Activated effector memory CD4-positive, alpha-beta T cell treated with anti-CD3 and anti-CD28 coated beads, Interleukin-2, amount 50 U/mL, for 16 hours (primary cell): Measurements from ENCODE around the gene NAPG.
"Not testable (repeated sequence)": the region's sequence is repeated elsewhere in the genome, so short reads cannot be mapped to it uniquely, and the experiment has no call there.

ENCODE experiments used
- DNase-seq: peaks from one replicate; pipeline ENCODE4 v3.0.0-alpha.2; 2020

NAPG gene

DNA sequence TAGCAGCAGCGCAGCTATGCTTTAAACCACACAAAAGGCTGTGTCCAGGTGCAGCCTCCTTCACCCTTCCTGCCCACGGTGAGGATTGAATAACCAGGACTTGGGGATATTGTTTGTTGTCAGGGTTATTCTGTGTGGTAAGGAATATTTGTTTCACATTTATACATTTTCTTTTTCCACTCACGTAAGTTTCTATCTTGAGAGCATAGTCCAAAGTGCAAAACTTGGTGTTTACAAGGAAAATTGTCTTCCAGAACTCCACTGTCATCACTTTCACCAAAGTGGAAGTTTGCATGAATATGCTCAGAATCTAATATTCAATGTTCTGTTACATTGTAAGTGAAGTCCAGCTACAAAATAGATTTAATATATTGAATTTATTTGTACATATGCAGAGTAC, 26.4 kb downstream of the NAPG start:
- no peak for DNase-seq

DNA sequence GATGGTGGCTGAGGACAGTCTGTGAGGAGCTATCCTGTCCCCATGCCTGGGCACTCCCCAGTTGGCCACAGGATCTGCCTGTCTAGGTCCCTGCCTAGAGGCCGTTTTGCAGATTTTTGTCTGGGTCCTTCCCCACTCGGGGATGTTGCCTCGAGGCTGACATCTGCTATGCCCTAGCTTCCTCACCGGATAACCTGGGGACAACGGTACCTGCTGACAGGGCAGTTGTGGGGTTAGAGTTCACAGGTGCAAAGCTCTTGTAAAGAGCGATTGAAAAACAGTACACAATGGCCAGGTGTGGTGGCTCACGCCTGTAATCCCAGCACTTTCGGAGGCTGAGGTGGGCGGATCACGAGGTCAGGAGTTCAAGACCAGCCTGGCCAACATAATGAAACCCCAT, 30.4 kb downstream of the NAPG start:
- peak; percentile 38 for DNase-seq

DNA sequence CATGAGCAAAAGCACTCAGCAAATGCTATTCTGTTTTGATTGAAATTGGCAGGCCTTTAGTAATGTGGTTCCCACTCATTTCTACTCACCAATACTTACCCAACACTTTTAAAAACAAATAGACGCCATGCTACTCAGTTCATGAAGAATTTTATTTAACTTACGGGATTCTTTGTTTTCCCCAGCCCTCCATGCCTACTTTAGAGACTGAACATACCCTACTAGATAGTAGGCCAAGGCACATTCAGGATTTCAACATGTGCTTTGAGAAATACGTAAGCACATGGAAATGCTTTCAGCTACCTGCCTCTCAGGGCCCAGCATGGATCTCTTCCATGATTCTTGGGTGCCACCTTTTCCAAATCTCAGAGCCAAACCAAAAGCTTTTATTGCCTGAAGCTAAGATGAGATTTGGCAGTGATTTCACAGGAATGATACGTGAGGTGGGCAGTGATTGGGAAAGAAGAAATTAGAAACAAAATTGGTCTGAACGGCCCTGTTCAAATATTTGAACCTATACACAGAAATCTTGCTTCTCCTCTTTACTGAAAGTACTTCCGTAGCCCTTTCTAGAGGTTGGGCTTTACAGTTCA, 31.4 kb downstream of the NAPG start:
- DNase-seq, result no peak

DNA sequence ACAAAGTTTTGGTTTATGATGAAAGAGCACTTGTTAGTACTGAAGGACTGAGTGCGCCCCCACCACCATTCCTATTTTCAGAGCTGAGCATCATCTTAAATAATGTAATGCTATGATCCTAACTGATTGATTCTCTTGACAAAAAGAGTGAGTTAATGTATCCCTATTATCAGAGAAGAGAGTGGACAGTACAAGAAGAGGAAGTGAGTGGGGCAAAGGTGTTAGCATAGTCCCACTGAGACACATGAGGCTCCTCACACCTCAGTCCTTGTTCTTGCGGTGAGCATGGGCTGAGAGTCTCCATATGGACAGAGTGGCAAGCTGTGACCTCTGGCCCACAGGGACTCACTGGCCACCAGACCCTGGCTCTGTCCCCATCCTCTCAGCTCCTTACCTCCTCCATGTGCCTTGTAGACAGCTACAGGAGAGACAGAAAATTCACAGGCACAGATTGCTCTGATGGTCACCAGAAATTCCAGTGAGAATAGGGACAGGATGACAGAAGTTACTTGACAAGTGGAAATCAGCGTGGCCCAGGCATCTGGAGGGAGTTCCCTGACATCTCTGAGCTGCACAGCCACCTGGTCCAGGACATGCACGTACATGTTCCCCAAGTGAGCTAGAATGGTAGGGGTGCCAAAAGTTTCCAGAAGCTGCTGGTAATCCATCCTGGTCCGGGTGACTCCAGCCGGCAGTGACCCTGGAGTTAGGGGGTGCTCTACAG, 32.6 kb downstream of the NAPG start:
- peak; percentile 54 for DNase-seq

DNA sequence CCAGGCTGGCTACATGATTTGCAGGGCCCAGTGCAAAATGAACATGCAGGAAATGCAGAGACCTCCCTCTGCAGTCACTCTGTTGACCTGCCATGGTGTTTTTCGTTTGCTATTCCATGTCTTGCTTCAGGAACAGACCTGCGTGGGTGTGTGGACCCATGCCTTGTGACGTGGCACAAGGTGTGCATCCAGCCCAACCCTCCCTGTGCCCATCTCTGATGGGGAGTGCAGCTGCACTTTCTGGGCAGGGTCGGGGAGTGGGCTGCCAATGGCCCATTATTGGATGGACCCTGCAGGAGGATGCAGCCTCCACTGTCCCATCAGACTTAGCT, 33.1 kb downstream of the NAPG start:
- DNase-seq, result no peak

DNA sequence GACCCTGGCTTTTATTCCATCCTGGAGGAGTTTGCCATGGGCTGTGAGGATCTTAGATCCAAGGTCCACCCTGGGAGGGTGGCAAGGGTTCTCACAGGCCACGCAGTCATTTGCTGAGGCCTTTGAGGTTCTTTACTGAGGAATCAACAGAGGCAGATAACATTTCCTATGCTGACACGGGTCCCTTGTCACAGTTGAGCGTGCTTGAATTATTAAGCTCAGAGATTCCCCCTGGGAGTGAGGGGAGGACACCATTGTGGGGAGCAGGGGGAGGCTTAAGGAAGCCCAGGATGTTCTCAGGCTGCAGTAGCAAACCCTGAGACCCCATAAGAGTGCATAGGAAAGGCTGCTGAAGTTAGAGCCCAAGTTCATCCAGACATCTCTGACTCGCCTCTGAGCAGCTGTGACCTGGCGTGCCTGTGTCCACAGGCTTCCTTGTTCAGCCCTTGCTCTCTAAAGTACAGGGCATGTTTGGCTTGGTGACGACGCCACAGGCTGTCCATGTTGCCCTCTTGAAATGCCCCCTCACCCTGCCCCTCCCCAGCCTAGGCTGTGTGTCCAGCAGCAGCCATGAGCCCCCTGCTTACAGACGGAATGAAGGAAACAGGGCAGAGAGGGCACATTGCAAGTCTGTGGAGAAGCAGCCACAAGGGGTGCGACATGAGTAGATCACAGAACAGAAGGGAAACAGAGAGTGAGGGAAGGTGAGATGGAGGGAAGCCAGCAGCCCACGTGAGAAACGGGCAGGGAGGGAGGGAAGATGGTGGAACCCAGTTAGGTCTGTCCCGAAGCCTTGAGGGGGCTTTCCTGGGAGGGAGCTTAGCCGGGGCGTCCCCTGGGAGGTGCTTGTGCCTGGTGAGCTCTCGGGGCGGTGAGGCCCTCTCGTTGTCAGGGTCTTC, 34.0 kb downstream of the NAPG start:
- DNase-seq, result peak; percentile 59

DNA sequence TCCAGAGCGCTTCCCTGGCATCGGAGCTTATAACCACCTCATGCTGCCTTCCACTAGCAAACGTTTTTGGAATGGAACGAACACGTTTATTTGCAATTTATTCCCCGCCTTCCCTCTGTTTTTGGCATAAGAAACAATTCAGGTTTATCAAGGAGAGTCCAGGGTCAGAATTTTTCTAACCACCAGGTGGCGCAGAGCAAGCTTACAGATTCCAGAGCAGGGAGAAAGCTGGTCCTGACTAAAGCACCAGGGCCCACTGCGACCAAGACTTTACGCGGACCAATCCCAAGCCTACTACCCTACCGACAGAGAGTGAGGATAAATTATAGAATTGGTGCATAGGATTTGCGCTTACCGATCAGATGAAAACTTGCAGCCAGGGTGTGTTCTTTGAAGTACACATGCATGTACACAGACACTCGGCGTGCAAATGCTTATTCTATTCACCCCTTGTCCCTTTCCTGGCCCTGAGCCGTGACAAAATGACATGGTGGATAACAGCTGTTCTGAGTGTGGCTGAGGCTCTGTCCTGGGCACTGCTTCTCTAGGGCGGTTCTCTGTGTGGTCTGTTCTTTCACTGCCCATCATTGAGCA, 34.7 kb downstream of the NAPG start:
- DNase-seq, result peak; percentile 78

DNA sequence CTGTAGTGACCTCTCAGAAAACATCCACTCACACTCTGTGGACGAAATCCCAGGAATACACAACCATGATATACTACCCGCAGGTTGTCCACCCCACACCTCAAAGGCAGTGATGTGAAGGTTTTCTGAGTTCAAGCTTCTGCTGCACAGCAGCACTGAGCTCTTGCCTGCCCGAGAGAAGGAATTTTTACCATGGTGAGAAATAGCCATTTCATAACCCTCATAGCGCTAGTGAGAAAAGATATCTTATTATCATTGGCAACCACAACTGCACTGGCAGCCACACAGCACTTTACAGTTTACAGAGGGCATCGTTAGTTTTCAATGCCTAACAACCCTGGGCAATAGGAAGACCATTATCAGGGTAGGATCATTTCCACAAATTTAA, 36.9 kb downstream of the NAPG start:
- DNase-seq, result no peak

DNA sequence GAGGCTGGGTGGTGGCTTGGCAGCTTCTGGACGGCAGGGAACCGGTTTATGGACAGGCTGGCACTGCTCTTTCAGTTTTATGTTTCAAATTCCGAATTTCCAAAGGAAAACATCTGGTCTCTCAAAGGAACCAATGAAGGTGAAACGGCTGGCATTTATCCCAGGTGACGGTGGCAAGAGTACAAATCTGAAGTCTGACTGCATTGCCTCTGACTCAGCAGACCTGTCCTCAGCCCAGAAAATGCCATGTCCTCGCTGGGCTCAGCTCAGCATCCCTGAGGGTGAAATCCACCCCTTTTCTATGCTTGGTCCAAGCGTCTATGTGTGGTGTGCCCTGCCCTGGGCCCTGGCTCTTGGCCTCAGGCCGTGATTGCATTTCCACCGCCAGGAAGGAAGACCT, 38.1 kb downstream of the NAPG start:
- DNase-seq, result peak; percentile 47

DNA sequence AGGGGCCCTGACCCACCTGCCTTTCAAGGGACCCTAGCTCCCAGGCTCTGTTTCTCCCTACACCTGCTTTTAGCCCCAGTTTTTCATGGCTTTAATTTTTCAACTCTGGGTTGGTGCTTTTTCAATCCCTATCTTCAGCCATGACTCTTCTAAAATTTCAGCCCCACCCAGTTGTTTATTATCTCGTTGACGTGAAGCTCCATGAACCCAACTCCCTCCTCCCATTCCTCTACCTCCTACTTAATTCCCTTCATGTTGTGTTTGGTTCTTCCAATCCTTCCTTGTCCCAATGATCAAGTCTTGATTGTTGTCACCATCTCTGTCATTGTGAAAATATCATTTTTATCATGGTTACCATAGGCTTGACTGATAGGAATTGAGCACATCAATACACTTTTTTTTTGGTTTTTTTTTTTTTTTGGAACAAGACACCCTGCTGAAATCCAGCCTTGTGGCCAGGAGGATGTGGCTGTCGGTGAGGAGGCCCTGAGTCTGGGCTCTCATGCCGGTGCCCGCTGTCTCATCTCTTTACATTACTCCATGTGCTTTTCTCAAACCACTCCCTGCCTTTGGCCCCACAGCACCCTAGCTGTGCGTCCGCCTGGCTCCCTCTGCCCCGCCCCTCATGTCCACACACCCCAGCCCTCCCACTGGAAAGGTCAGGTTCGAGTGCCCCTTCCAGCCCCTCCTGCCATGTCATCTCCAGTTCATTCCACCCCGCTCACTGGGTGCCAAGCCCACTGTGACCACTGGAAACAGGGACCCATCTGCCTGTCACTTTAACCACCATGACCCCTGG, 39.3 kb downstream of the NAPG start:
- peak; percentile 53 for DNase-seq

DNA sequence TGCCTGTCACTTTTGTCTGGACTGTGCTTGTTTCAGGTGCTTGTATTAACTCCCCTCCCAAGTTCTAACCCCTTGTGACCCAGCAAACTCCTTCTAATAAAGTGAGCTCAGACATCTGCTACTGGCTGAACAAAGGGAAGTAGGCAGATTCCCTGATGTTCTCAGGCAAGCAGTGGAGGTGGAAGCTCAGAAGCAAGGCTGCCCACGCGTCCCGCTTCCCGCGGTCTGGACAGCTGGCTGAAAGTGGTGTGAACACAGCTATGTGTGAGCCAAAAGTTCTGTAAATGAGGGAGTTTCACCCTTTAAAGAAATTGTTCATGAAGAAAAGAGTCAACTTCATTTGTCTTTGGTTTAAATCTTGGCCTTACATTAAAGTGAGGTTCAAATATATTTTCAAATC, 40.0 kb downstream of the NAPG start:
- peak; percentile 14 for DNase-seq

DNA sequence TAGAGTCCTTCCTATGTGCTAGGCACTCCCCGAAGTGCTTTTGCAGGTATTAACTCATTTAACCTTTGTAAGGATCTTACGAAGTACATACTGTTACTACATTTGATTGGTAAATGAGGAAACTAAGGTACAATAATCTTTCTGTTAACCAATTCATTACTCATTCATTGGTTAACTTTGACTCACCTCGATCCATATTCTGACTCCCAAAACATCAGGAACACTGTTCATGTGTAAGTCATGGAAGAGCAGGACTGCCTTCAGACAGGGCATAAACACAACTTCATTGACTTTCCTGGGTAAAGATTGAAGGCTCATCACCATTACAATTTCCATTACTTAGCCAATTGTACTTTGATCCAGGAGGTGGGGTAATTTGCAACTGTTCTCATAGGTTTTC, 40.6 kb downstream of the NAPG start:
- DNase-seq, result no peak

DNA sequence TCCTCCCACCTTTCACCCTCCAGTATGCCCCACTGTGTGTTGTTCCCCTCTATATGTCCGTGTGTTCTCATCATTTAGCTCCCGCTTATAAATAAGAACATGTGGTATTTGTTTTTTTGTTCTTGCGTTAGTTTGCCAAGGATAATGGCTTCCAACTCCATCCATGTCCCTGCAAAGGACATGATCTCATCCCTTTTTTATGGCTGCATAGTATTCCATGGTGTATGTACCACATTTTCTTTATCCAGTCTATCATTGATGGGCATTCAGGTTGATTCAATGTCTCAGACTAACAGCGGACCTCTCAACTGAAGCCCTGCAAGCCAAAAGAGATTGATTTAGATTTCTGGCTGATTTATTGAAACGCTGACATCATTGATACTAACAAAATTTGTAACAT, 44.1 kb downstream of the NAPG start:
- not testable (repeated sequence) for DNase-seq

DNA sequence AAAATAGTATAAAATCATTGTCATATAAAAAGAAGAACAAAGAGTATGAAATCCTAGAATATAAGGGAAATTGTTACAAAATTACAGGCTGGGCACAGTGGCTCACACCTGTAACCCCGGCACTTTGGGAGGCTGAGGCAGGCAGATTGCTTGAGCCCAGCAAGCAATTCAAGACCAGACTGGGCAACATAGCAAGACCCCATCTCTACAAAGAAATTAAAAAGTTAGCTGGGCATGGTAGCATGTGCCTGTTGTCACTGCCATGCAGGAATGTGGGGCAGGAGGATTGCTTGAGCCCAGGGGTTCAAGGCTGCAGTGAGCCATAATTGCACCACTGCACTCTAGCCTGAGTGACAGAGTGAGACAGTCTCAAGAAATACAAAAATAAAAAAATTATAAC, 44.8 kb downstream of the NAPG start:
- DNase-seq, result no peak

DNA sequence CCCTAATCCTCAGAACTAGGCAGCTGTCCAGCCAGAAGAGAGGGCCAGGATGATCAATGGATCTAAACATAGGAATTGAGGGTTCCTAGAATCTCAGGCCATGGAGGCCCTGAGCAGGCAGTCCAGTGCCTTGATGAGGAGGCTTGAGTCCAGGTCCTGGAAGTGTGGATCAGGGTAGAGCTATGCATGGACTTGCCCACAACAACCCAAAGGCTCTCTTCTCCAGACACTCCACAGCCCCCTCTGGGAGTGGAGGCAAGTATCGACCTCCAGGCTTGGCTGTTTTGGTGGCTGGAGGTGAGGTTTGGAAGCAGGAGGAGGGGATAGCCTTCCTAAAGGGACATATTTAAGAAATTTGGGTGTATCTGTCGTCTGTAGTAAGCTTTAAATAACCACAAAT, 45.7 kb downstream of the NAPG start:
- no peak for DNase-seq

DNA sequence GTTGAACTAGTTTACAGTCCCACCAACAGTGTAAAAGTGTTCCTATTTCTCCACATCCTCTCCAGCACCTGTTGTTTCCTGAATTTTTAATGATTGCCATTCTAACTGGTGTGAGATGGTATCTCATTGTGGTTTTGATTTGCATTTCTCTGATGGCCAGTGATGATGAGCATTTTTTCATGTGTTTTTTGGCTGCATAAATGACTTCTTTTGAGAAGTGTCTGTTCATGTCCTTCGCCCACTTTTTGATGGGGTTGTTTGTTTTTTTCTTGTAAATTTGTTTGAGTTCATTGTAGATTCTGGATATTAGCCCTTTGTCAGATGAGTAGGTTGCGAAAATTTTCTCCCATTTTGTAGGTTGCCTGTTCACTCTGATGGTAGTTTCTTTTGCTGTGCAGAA, 47.4 kb downstream of the NAPG start:
- not testable (repeated sequence) for DNase-seq

DNA sequence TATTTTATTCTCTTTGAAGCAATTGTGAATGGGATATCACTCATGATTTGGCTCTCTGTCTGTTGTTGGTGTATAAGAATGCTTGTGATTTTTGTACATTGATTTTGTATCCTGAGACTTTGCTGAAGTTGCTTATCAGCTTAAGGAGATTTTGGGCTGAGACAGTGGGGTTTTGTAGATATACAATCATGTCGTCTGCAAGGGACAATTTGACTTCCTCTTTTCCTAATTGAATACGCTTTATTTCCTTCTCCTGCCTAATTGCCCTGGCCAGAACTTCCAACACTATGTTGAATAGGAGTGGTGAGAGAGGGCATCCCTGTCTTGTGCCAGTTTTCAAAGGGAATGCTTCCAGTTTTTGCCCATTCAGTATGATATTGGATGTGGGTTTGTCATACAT, 48.6 kb downstream of the NAPG start:
- DNase-seq, result not testable (repeated sequence)

DNA sequence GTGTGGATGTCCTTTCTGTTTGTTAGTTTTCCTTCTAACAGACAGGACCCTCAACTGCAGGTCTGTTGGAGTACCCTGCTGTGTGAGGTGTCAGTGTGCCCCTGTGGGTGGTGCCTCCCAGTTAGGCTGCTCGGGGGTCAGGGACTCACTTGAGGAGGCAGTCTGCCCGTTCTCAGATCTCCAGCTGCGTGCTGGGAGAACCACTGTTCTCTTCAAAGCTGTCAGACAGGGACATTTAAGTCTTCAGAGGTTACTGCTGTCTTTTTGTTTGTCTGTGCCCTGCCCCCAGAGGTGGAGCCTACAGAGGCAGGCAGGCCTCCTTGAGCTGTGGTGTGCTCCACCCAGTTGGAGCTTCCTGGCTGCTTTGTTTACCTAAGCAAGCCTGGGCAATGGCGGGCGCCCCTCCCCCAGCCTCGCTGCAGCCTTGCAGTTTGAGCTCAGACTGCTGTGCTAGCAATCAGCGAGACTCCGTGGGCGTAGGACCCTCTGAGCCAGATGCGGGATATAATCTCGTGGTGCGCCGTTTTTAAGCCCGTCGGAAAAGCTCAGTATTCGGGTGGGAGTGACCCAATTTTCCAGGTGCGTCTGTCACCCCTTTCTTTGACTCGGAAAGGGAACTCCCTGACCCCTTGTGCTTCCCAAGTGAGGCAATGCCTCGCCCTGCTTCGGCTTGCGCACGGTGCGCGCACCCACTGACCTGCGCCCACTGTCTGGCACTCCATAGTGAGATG, 52.2 kb downstream of the NAPG start:
- not testable (repeated sequence) for DNase-seq

DNA sequence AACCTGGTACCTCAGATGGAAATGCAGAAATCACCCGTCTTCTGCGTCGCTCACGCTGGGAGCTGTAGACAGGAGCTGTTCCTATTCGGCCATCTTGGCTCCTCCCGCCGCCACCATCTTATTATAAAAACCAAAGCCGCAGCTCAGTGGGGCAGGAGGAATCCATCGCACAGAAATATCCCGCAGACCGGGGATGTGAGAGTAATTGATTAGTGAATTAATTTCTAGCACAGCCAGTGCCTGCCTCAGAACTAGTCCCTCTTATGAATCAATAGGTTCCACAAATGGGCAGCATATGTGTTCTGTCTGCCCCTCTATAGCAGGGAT, 52.7 kb downstream of the NAPG start:
- DNase-seq, result not testable (repeated sequence)

DNA sequence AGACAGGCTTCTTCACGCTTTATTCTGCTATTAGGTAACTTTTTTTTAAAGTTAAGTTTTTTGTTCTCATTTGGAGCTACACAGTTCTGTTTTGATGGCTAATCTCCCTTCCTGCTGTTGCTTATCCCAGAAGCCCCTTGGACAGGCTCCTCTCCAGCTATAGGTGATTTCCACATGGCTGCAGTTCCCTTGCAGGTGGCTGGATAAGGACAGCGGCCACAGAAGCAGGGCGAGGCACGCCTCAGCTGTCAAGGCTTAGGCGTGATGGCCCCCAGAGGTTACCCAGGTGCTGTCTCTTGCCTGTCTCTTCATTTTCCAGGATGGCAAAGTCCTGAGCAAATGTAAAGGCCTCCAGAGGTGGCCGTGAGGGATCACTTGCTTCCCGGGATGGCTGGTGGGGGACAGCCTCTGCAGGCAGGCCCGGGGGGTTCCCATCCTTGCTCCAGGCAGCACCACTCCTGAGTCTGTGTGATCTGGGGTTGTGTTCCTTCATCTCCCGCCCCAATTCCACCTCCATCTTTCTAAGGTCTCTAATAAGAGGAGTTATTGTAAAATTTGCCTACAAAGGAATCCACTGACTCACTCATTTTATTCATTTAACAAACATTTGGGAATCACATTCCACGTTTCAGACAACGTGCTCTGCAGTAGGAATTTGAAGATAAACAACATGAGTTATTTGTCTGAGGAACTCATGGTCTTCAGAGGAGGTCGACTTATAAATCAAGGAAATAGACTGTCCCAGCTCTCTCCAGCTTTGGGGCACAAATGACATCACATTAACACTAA, 53.4 kb downstream of the NAPG start:
- DNase-seq, result no peak

DNA sequence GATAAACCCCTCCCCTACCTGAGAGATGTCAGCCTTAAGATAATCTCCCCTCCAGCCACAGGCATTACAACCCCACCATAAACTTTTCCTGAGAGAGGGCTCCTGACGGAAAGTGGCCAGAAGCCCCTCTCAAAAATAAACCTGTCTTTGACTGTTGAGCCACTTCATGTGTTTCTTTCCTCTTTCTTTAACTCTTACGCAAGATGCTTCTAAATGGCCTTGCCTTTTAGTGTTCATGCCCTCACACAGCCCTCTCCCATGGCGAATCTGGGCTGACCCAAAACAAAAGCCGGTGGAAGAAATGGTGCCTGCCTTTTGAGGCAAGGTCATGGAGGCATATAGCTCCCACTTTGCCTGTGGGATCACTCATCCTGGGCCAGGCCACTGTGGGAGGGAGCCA, 54.4 kb downstream of the NAPG start:
- no peak for DNase-seq
